K562 (cell line): Measurements from ENCODE around the gene TCTN3. TPM values are rescaled to one million over a fixed set of nuclear protein-coding genes. Genes with fewer than 3 reads are reported as not detected.
A peak's percentile ranks its signal among the peaks of the same experiment; 100 is the strongest.

Experiments
- ATAC-seq: fragments of 200-7000 bp; cut with Tn5 transposase; 3 replicates; pipeline ENCODE4 v1.9.1; 2020; ENCODE audit warnings: moderate library complexity
- BruUV-seq: library from RNA; stranded (reverse); fragments of 400-500 nt; replicated peaks from 2 replicates; lab custom pipeline; 2021; lab: Mats Ljungman, UMichigan
- CTCF ChIA-PET: fragments of 300-600 bp; formaldehyde crosslinking; extraction: SDS; loops from one replicate; lab custom pipeline; 2021; ENCODE audit warnings: low intra/inter-chr PET ratio; lab: Yijun Ruan, JAX
- POLR2A ChIA-PET: fragments of 300-600, 350-650 bp; sonication (Branson Sonifier 250); formaldehyde crosslinking; extraction: SDS; loops from one replicate; lab custom pipeline; 2021; ENCODE audit warnings: antibody characterized with exemption, inconsistent platforms; lab: Yijun Ruan, JAX
- DNase-seq, 4 experiments: peaks; one replicate each; pipeline versions ENCODE4 v3.0.0 to v3.0.0-alpha.2; 2011 to 2018; ENCODE audit warnings: low spot score in 3 of 4, mixed read lengths in 3 of 4; ENCODE audit errors: extremely low read depth in 1 of 4
- FAIRE-seq: peaks from 2 replicates; lab custom pipeline; 2011; peaks lifted over from hg19 to GRCh38; lab: Jason Lieb, UNC
- H2AFZ ChIP-seq: 2 replicates; pipeline ENCODE4 v1.6.0; 2011; ENCODE audit warnings: low read depth, low read length, control low read depth, inconsistent platforms
- H3K27ac ChIP-seq: fragments of 200-600 bp; 3 replicates; pipeline ENCODE4 v1.8.0; 2011; ENCODE audit warnings: low read depth, mild to moderate bottlenecking, control low read depth, inconsistent platforms, low read length, moderate library complexity, mixed read lengths; ENCODE audit errors: extremely low read depth
- H3K27me3 ChIP-seq, 2 experiments: fragments of 300-600 bp in 1 of 2; 2 replicates in 1 of 2; 3 replicates in 1 of 2; pipeline versions ENCODE4 v1.6.0 to v1.8.0; 2011; ENCODE audit warnings: inconsistent platforms in 2 of 2, low read length in 2 of 2, mild to moderate bottlenecking in 1 of 2, mixed read lengths in 1 of 2, moderate library complexity in 1 of 2; ENCODE audit not compliant: control insufficient read depth in 2 of 2, insufficient read depth in 2 of 2
- H3K36me3 ChIP-seq: fragments of 300-600 bp; 3 replicates; pipeline ENCODE4 v1.8.0; 2011; ENCODE audit warnings: mild to moderate bottlenecking, low read length, inconsistent platforms; ENCODE audit not compliant: control insufficient read depth, insufficient read depth
- H3K4me1 ChIP-seq, 2 experiments: fragments of 200-600 bp in 1 of 2; replicated peaks in 1 of 2; 2 replicates in 1 of 2; 3 replicates in 1 of 2; pipeline versions ENCODE4 v1.5.1 to v1.8.0; 2011; ENCODE audit warnings: inconsistent platforms in 2 of 2, low read length in 2 of 2, mild to moderate bottlenecking in 1 of 2, mixed read lengths in 1 of 2, moderate library complexity in 1 of 2; ENCODE audit not compliant: control insufficient read depth in 2 of 2, insufficient read depth in 2 of 2
- H3K4me2 ChIP-seq: 2 replicates; pipeline ENCODE4 v1.6.1; 2011; ENCODE audit warnings: low read length, control low read depth, inconsistent platforms, mixed read lengths; ENCODE audit not compliant: insufficient read depth
- H3K4me3 ChIP-seq: fragments of 200-600 bp; sonication (generic), shearing (Covaris generic); 2 replicates; pipeline ENCODE4 v1.5.1; 2016; ENCODE audit warnings: control low read depth, inconsistent platforms
- H3K79me2 ChIP-seq: fragments of 200-600 bp; 3 replicates; pipeline ENCODE4 v1.8.0; 2011; ENCODE audit warnings: low read length, inconsistent platforms; ENCODE audit not compliant: control insufficient read depth, insufficient read depth
- H3K9ac ChIP-seq, 2 experiments: 2 replicates each; pipeline versions ENCODE4 v1.6.0 to v1.6.1; 2011; ENCODE audit warnings: low read depth in 2 of 2, low read length in 2 of 2, control low read depth in 1 of 2, inconsistent platforms in 1 of 2, mild to moderate bottlenecking in 1 of 2, mixed read lengths in 1 of 2; ENCODE audit not compliant: insufficient read depth in 1 of 2
- H3K9me1 ChIP-seq: one replicate; pipeline ENCODE4 v1.6.0; 2011; ENCODE audit warnings: inconsistent platforms, mild to moderate bottlenecking, low read length, moderate library complexity; ENCODE audit not compliant: control insufficient read depth, insufficient read depth
- H3K9me3 ChIP-seq: replicated peaks from 2 replicates; pipeline ENCODE4 v1.5.1; 2011; ENCODE audit warnings: low read depth, low read length, inconsistent platforms; ENCODE audit not compliant: control insufficient read depth, insufficient read depth
- H4K20me1 ChIP-seq: replicated peaks from 2 replicates; pipeline ENCODE4 v1.6.1; 2011; ENCODE audit warnings: low read length, inconsistent platforms, mixed read lengths; ENCODE audit not compliant: control insufficient read depth, insufficient read depth
- BCOR ChIP-seq: fragments of 450-650 bp; IDR thresholded peaks from 2 replicates; pipeline ENCODE4 v1.6.1; 2016
- BRCA1 ChIP-seq, 2 experiments: fragments of 450-650 bp in 1 of 2; sonication (generic) in 1 of 2; formaldehyde crosslinking in 1 of 2; IDR thresholded peaks; 2 replicates each; pipeline versions ENCODE4 v1.5.0 to v1.6.1; 2017 to 2020; ENCODE audit warnings: mild to moderate bottlenecking in 1 of 2, missing genetic modification reagents in 1 of 2
- CBFA2T2 ChIP-seq: fragments of 450-650 bp; conservative IDR thresholded peaks from 2 replicates; pipeline ENCODE4 v1.6.1; 2017; ENCODE audit warnings: mild to moderate bottlenecking
- MTF1 ChIP-seq: fragments of 250-450 bp; sonication (Bioruptor Pico); IDR thresholded peaks from 2 replicates; pipeline ENCODE4 v1.9.0; 2021; ENCODE audit warnings: moderate library complexity, mild to moderate bottlenecking, inconsistent platforms, borderline replicate concordance
- MXI1 ChIP-seq: IDR thresholded peaks from 2 replicates; pipeline ENCODE4 v1.6.1; 2011; ENCODE audit warnings: low read depth, mild to moderate bottlenecking, improper control_type of control experiment, low read length
- NR2F6 ChIP-seq: fragments of 450-650 bp; formaldehyde crosslinking; IDR thresholded peaks from 2 replicates; pipeline ENCODE4 v1.4.0; 2020; ENCODE audit warnings: mild to moderate bottlenecking
- PPARD ChIP-seq: fragments of 250-450 bp; sonication (Bioruptor Pico); IDR thresholded peaks from 2 replicates; pipeline ENCODE4 v1.8.0; 2022; ENCODE audit warnings: inconsistent platforms, mild to moderate bottlenecking, moderate library complexity
- RBM25 ChIP-seq: fragments of 200-400 bp; formaldehyde crosslinking; IDR thresholded peaks from 2 replicates; pipeline ENCODE4 v1.6.1; 2018; ENCODE audit warnings: low read length, low read depth, moderate library complexity; ENCODE audit not compliant: severe bottlenecking
- SRSF7 ChIP-seq: fragments of 200-400 bp; formaldehyde crosslinking; optimal IDR thresholded peaks from 2 replicates; pipeline ENCODE3; 2017; ENCODE audit warnings: mild to moderate bottlenecking, low read depth, low read length
- TAF1 ChIP-seq: IDR thresholded peaks from 2 replicates; pipeline ENCODE4 v1.6.1; 2011; ENCODE audit warnings: mild to moderate bottlenecking, low read length, moderate library complexity; ENCODE audit not compliant: insufficient read depth, control insufficient read depth, severe bottlenecking; ENCODE audit errors: extremely low read depth
- TCF7 ChIP-seq: sonication (generic); IDR thresholded peaks from 2 replicates; pipeline ENCODE4 v1.6.1; 2016; ENCODE audit warnings: antibody characterized with exemption, borderline replicate concordance
- YBX1 ChIP-seq: fragments of 450-650 bp; IDR thresholded peaks from 2 replicates; pipeline ENCODE4 v1.7.1; 2016; ENCODE audit warnings: mild to moderate bottlenecking
- ZBTB17 ChIP-seq: fragments of 450-650 bp; formaldehyde crosslinking; IDR thresholded peaks from 2 replicates; pipeline ENCODE4 v1.4.0; 2020; ENCODE audit warnings: mild to moderate bottlenecking
- ZEB2 ChIP-seq: fragments of 450-650 bp; IDR thresholded peaks from 2 replicates; pipeline ENCODE4 v1.6.1; 2016
- ZNF121 ChIP-seq: sonication (generic); formaldehyde crosslinking; conservative IDR thresholded peaks from 2 replicates; pipeline ENCODE4 v1.8.0; 2022; ENCODE audit warnings: missing genetic modification reagents
- ZNF431 ChIP-seq: sonication (generic); formaldehyde crosslinking; IDR thresholded peaks from 2 replicates; pipeline ENCODE4 v1.8.0; 2022; ENCODE audit warnings: mild to moderate bottlenecking, missing genetic modification reagents
- ZNF507 ChIP-seq: conservative IDR thresholded peaks from 2 replicates; pipeline ENCODE4 v1.6.1; 2017; ENCODE audit warnings: missing genetic modification characterization, missing compliant biosample characterization
- ZNF551 ChIP-seq: fragments of 250-450 bp; sonication (Bioruptor Pico); IDR thresholded peaks from 2 replicates; pipeline ENCODE4 v1.5.0; 2021; ENCODE audit warnings: mild to moderate bottlenecking, moderate library complexity
- ZNF644 ChIP-seq: fragments of 200-800 bp; sonication (Bioruptor generic); IDR thresholded peaks from 2 replicates; pipeline ENCODE4 v1.6.1; 2016; ENCODE audit warnings: low read depth, missing genetic modification characterization, missing compliant biosample characterization
- WGBS: fragments of 100-300 bp; shearing (Covaris generic); methylation state at CpG from one replicate; pipeline ENCODE4 v1.1.6; 2016; ENCODE audit warnings: low coverage, mixed read lengths; ENCODE audit not compliant: insufficient coverage; ENCODE audit errors: missing lambda C conversion rate; 5-methylcytosine and 5-hydroxymethylcytosine counted together
- in situ Hi-C: fragments of 300-500 bp; cut with MboI; formaldehyde crosslinking; loops from 4 replicates; pipeline ENCODE4 v1.15.0; 2018; ENCODE audit warnings: inconsistent platforms, mixed read lengths
- intact Hi-C: fragments of 100-400 bp; cut with micrococcal nuclease; formaldehyde crosslinking; loops from 2 replicates; pipeline ENCODE4 v1.14.2; 2022
- polyA plus RNA-seq, 8 experiments: library from polyadenylated mRNA; depleted of rRNA in 4 of 8; stranded (reverse) in 5 of 8; unstranded in 3 of 8; fragments of >200 nt; fragmentation: Nextera tagmentation in 2 of 8; fragmentation: Illumina TruSeq in 1 of 8; extraction: Ambion mirVana in 2 of 8; extraction: Trizol in 1 of 8; gene quantifications; 2 replicates each; pipeline versions ENCODE4 v1.2.1 to v1.2.3, GENCODE V29; 2011 to 2014; ENCODE audit warnings: inconsistent platforms in 1 of 8, missing spikeins in 1 of 8
- total RNA-seq, 7 experiments: library from RNA; depleted of rRNA in 6 of 7; stranded (reverse); fragments of >200 nt in 6 of 7; fragmentation: Illumina TruSeq in 2 of 7; extraction: Trizol in 2 of 7; gene quantifications; 2 replicates each; pipeline versions ENCODE4 v1.2.1 to v1.2.3, GENCODE V29; 2011 to 2021; ENCODE audit warnings: low replicate concordance in 1 of 7

TCTN3 gene
- total and polyA plus RNA-seq, 9 of the 15 experiments (the other 6 are each of a cell fraction or from before 2014, with no cell fraction given): 10.4 to 25.8 (median 16.3) TPM

DNA sequence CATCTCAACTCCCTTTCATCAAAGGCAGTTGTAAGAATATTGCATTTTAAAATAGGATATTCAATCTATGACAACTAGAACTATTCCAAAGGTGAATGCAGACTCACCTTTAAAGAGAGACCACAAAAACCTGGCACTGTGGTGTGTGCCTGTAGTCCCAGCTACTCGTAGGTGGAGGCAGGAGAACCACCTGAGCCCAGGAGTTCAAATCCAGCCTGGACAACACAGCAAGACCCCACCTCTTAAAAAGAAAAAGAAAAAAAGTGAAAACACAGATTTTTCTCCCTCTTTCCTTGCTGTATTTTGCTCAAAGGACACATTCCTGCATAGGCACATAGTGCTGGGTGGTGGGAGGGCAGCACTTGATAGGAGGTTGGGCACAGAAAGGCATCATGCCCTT is 36.5 kb downstream of the TCTN3 start:
- 0% methylated on average over 1 of the region's 1 CpG for WGBS
- H3K9me3 ChIP-seq: no peaks in the 10 kb centered on the region
- ChIA-PET POLR2A (interaction anchor here (0.5 kb wide), 1 partner anchor 99 kb away, joined by 3 read pairs; no protein-coding TSS in a partner anchor), CTCF (no interaction called here)
- H3K4me1 ChIP-seq: peaks cover 2 to 12% of the 10 kb centered on the region in 2 experiments; a peak in 3 of 5 replicates
- no peak overlapping the region; the same call in 1 of the 2 replicates for H3K4me3 ChIP-seq
- no peaks in the 10 kb centered on the region for H4K20me1 ChIP-seq
- intact Hi-C loops: no loop called here
- peak overlapping the region; percentile 95 for H2AFZ ChIP-seq
- BruUV-seq: no TSS peak
- no peaks in the 10 kb centered on the region for H3K9me1 ChIP-seq
- peaks cover 23% of the 10 kb centered on the region for H3K79me2 ChIP-seq
- no peak for DNase-seq
- H3K36me3 ChIP-seq: peaks cover 14% of the 10 kb centered on the region; the same call in 2 of the 3 replicates
- peak overlapping the region in 1 of 2 experiments; percentile 84; a peak in 1 of 4 replicates for H3K9ac ChIP-seq
- no peak for FAIRE-seq
- TF ChIP-seq ZNF551 (CRISPR knock-in tag) (no peak), ZEB2 (no peak), NR2F6 (CRISPR knock-in tag) (no peak), ZNF507 (tag) (no peak), YBX1 (no peak), BCOR (peak; percentile 72), ZNF121 (CRISPR knock-in tag) (peak; percentile 96), BRCA1 (IDR thresholded peaks at IDR 0.05) (no peak), BRCA1 (CRISPR knock-in tag; IDR thresholded peaks at IDR 0.05) (no peak), MXI1 (no peak), TCF7 (no peak), ZNF644 (tag) (no peak), RBM25 (peak; percentile 56), PPARD (CRISPR knock-in tag) (no peak), ZNF431 (no peak), TAF1 (no peak), ZBTB17 (CRISPR knock-in tag) (no peak), CBFA2T2 (no peak), MTF1 (CRISPR knock-in tag) (no peak), SRSF7 (no peak)
- TF ChIP-seq, all 486 proteins: peak for 3
- no peak overlapping the region; the same call in 2 of the 3 replicates for H3K27ac ChIP-seq
- ATAC-seq: no peak
- H3K27me3 ChIP-seq: no peaks in the 10 kb centered on the region
- in situ Hi-C loops: no loop called here
- peak overlapping the region; percentile 94 for H3K4me2 ChIP-seq
